Neural cell (in vitro differentiated cells): ENCODE measurements around the gene C11orf91. TPM values are rescaled to one million over a fixed set of nuclear protein-coding genes. Genes with fewer than 3 reads are reported as not detected.

Experiments used
- H2AFZ ChIP-seq: fragments of 200-600, 300-800 bp; sonication (generic), shearing (Covaris generic); 2 replicates; pipeline ENCODE4 v1.6.0; 2014; ENCODE audit warnings: low read depth, mild to moderate bottlenecking, antibody characterized with exemption, low read length, moderate library complexity
- H3F3A ChIP-seq: fragments of 200-600 bp; shearing (Covaris generic); 2 replicates; pipeline ENCODE4 v1.6.1; 2016; ENCODE audit warnings: mild to moderate bottlenecking, moderate library complexity, mixed read lengths, antibody characterized with exemption, low read length; ENCODE audit not compliant: insufficient read depth, poor library complexity, severe bottlenecking
- H3K27ac ChIP-seq: fragments of 200-600, 300-800 bp; sonication (generic), shearing (Covaris generic); 2 replicates; pipeline ENCODE4 v1.5.1; 2014; ENCODE audit warnings: mild to moderate bottlenecking, low read length, moderate library complexity
- H3K27me3 ChIP-seq: fragments of 300-800, 200-600 bp; sonication (generic), shearing (Covaris generic); 2 replicates; pipeline ENCODE4 v1.6.0; 2014; ENCODE audit warnings: mild to moderate bottlenecking, low read depth, low read length, moderate library complexity; ENCODE audit not compliant: insufficient read depth
- H3K36me3 ChIP-seq: fragments of 300-800, 200-600 bp; sonication (generic), shearing (Covaris generic); 2 replicates; pipeline ENCODE4 v1.5.1; 2014; ENCODE audit warnings: mild to moderate bottlenecking, antibody characterized with exemption, low read length, moderate library complexity; ENCODE audit not compliant: insufficient read depth
- H3K4me2 ChIP-seq: fragments of 300-800, 200-600 bp; sonication (generic), shearing (Covaris generic); 2 replicates; pipeline ENCODE4 v1.6.0; 2014; ENCODE audit warnings: mild to moderate bottlenecking, low read length
- H3K4me3 ChIP-seq: fragments of 300-800, 200-600 bp; sonication (generic), shearing (Covaris generic); 2 replicates; pipeline ENCODE4 v1.5.1; 2014; ENCODE audit warnings: mild to moderate bottlenecking, low read length, moderate library complexity
- H3K79me2 ChIP-seq: fragments of 200-600 bp; shearing (Covaris generic); replicated peaks from 2 replicates; pipeline ENCODE4 v1.6.0; 2014; ENCODE audit warnings: mild to moderate bottlenecking, low read length, moderate library complexity; ENCODE audit not compliant: insufficient read depth
- H3K9ac ChIP-seq: fragments of 300-800, 200-600 bp; sonication (generic), shearing (Covaris generic); 2 replicates; pipeline ENCODE4 v1.6.1; 2016; ENCODE audit warnings: mild to moderate bottlenecking, low read length, mixed read lengths
- H3K9me2 ChIP-seq: fragments of 200-600 bp; shearing (Covaris generic); 2 replicates; pipeline ENCODE4 v1.6.1; 2016; ENCODE audit warnings: mild to moderate bottlenecking, low read length, mixed read lengths; ENCODE audit not compliant: insufficient read depth
- H3K9me3 ChIP-seq: fragments of 200-600, 300-800 bp; sonication (generic), shearing (Covaris generic); 2 replicates; pipeline ENCODE4 v1.6.1; 2016; ENCODE audit warnings: mild to moderate bottlenecking, mixed run types, low read length, moderate library complexity, mixed read lengths
- H4K20me1 ChIP-seq: fragments of 200-600 bp; shearing (Covaris generic); 2 replicates; pipeline ENCODE4 v1.6.1; 2016; ENCODE audit warnings: mild to moderate bottlenecking, mixed run types; ENCODE audit not compliant: insufficient read depth
- CTCF ChIP-seq: fragments of 450-650 bp; IDR thresholded peaks from 2 replicates; pipeline ENCODE4 v1.5.1; 2014; ENCODE audit warnings: antibody characterized with exemption, mild to moderate bottlenecking, moderate library complexity; ENCODE audit not compliant: poor library complexity, severe bottlenecking
- EP300 ChIP-seq: fragments of 450-650 bp; conservative IDR thresholded peaks from 2 replicates; pipeline ENCODE4 v1.6.1; 2014; ENCODE audit warnings: antibody characterized with exemption, mild to moderate bottlenecking, moderate library complexity; ENCODE audit not compliant: poor library complexity, severe bottlenecking
- EZH2 ChIP-seq: fragments of 200-600, 300-800 bp; shearing (Covaris generic), sonication (generic); IDR thresholded peaks from 2 replicates; pipeline ENCODE4 v1.6.1; 2014; ENCODE audit warnings: antibody characterized with exemption, low read length, borderline replicate concordance, mild to moderate bottlenecking; ENCODE audit not compliant: insufficient read depth, poor library complexity, severe bottlenecking
- MXI1 ChIP-seq: fragments of 450-650 bp; conservative IDR thresholded peaks from 2 replicates; pipeline ENCODE4 v1.6.1; 2014; ENCODE audit warnings: antibody characterized with exemption, mild to moderate bottlenecking; ENCODE audit not compliant: poor library complexity, severe bottlenecking
- POLR2AphosphoS5 ChIP-seq: IDR thresholded peaks from 2 replicates; pipeline ENCODE4 v1.6.1; 2012
- RAD21 ChIP-seq: fragments of 450-650 bp; conservative IDR thresholded peaks from 2 replicates; pipeline ENCODE4 v1.6.1; 2014; ENCODE audit warnings: antibody characterized with exemption, mild to moderate bottlenecking, moderate library complexity
- REST ChIP-seq: IDR thresholded peaks from 2 replicates; pipeline ENCODE4 v1.6.1; 2012; ENCODE audit warnings: borderline replicate concordance
- SMC3 ChIP-seq: fragments of 450-650 bp; conservative IDR thresholded peaks from 2 replicates; pipeline ENCODE4 v1.6.1; 2014; ENCODE audit warnings: antibody characterized with exemption, mild to moderate bottlenecking, moderate library complexity; ENCODE audit not compliant: poor library complexity
- TAF1 ChIP-seq: IDR thresholded peaks from 2 replicates; pipeline ENCODE4 v1.6.1; 2012; ENCODE audit warnings: low read depth
- polyA plus RNA-seq: library from polyadenylated mRNA; depleted of rRNA; stranded (reverse); fragments of >200 nt; gene quantifications from 2 replicates; pipeline ENCODE4 v1.2.3, GENCODE V29; 2014

The C11orf91 gene
- polyA plus RNA-seq, 1 donor from 2014 or later = not detected

GRCh38 chr11:33692013-33692504 is 8.6 kb downstream of the C11orf91 start:
- no peak overlapping the region for H3K27ac ChIP-seq
- no peaks in the 10 kb centered on the region for H3K9me2 ChIP-seq
- no peak overlapping the region for H3K9ac ChIP-seq
- H3K27me3 ChIP-seq = no peaks in the 10 kb centered on the region
- H3K4me2 ChIP-seq = no peak overlapping the region
- no peaks in the 10 kb centered on the region for H3K9me3 ChIP-seq
- H3K79me2 ChIP-seq = no peaks in the 10 kb centered on the region
- no peaks in the 10 kb centered on the region for H3F3A ChIP-seq
- no peak overlapping the region for H2AFZ ChIP-seq
- H4K20me1 ChIP-seq = no peaks in the 10 kb centered on the region
- H3K4me3 ChIP-seq = no peak overlapping the region
- TF ChIP-seq RAD21 (no peak), SMC3 (no peak), MXI1 (no peak), POLR2AphosphoS5 (no peak), EZH2 (no peak), REST (no peak), CTCF (no peak), TAF1 (no peak), EP300 (no peak)
- H3K36me3 ChIP-seq = no peaks in the 10 kb centered on the region

GRCh38 chr11:33691066-33691864 is 9.4 kb downstream of the C11orf91 start:
- Histone ChIP-seq H3K79me2 (no peaks in the 10 kb centered on the region), H3K4me2 (no peak overlapping the region), H3K36me3 (no peaks in the 10 kb centered on the region), H3K9me2 (no peaks in the 10 kb centered on the region), H3F3A (no peaks in the 10 kb centered on the region), H3K4me3 (no peak overlapping the region), H3K9me3 (no peaks in the 10 kb centered on the region), H4K20me1 (no peaks in the 10 kb centered on the region), H3K9ac (no peak overlapping the region), H2AFZ (no peak overlapping the region), H3K27ac (no peak overlapping the region), H3K27me3 (no peaks in the 10 kb centered on the region)
- TF ChIP-seq EZH2 = no peak
